Nephron (organoid): ENCODE results near the gene SH3BP2.
A peak's percentile ranks its signal among the peaks of the same experiment; 100 is the strongest.

Experiments used
- H3K27ac Mint-ChIP-seq, 3 experiments: 2 replicates each; pipeline ENCODE4 v1.8.0; 2020; ENCODE audit warnings: mixed read lengths in 3 of 3, mild to moderate bottlenecking in 2 of 3, moderate library complexity in 1 of 3
- H3K27me3 Mint-ChIP-seq: 2 replicates; pipeline ENCODE4 v1.8.0; 2021; ENCODE audit warnings: low read depth, mild to moderate bottlenecking, moderate library complexity, mixed read lengths
- H3K36me3 Mint-ChIP-seq: 2 replicates; pipeline ENCODE4 v1.8.0; 2020; ENCODE audit warnings: low read depth, mixed read lengths
- H3K4me1 Mint-ChIP-seq: 2 replicates; pipeline ENCODE4 v1.8.0; 2020; ENCODE audit warnings: mixed read lengths
- H3K4me3 Mint-ChIP-seq, 3 experiments: 2 replicates each; pipeline ENCODE4 v1.8.0; 2020; ENCODE audit warnings: mild to moderate bottlenecking in 3 of 3, mixed read lengths in 3 of 3, moderate library complexity in 2 of 3
- H3K9me3 Mint-ChIP-seq: 2 replicates; pipeline ENCODE4 v1.8.0; 2020; ENCODE audit warnings: mixed read lengths
- CTCF ChIP-seq, 3 experiments: fragments of 200-600 bp; sonication (generic); IDR thresholded peaks; one replicate each; pipeline ENCODE4 v1.5.0; 2021; ENCODE audit warnings: antibody characterized with exemption in 3 of 3; ENCODE audit not compliant: unreplicated experiment in 3 of 3

Gene SH3BP2

GRCh38 chr4:2863649-2864048 lies 70.8 kb downstream of the SH3BP2 start:
- Mint-ChIP-seq H3K27ac (no peak overlapping the region), H3K36me3 (no peaks in the 10 kb centered on the region), H3K4me1 (peaks cover 84% of the 10 kb centered on the region), H3K27me3 (no peaks in the 10 kb centered on the region), H3K4me3 (no peak overlapping the region), H3K9me3 (no peaks in the 10 kb centered on the region)
- no peak for TF ChIP-seq CTCF (IDR thresholded peaks at IDR 0.05; ENCODE audit: unreplicated experiment in 3 of 3)

GRCh38 chr4:2865196-2865780 lies 72.4 kb downstream of the SH3BP2 start:
- Mint-ChIP-seq H3K27ac (peak overlapping the region; percentile 4 to 85 (median 25)), H3K27me3 (no peaks in the 10 kb centered on the region)

GRCh38 chr4:2866160-2866861 lies 73.4 kb downstream of the SH3BP2 start:
- Mint-ChIP-seq H3K36me3 (peaks cover 3% of the 10 kb centered on the region), H3K4me1 (peaks cover 83% of the 10 kb centered on the region), H3K9me3 (no peaks in the 10 kb centered on the region), H3K4me3 (no peak overlapping the region), H3K27ac (peak overlapping the region in 2 of 3 experiments; percentile 28 to 85), H3K27me3 (no peaks in the 10 kb centered on the region)
- TF ChIP-seq CTCF (IDR thresholded peaks at IDR 0.05; ENCODE audit: unreplicated experiment in 3 of 3) = no peak

More at GRCh38 chr4:2865196-2865780, 72.4 kb downstream of the SH3BP2 start:
- Mint-ChIP-seq H3K4me3 (no peak overlapping the region), H3K4me1 (peaks cover 85% of the 10 kb centered on the region), H3K9me3 (no peaks in the 10 kb centered on the region), H3K36me3 (no peaks in the 10 kb centered on the region)
- TF ChIP-seq CTCF (IDR thresholded peaks at IDR 0.05; ENCODE audit: unreplicated experiment in 3 of 3) = no peak

- Mint-ChIP-seq H3K27ac (peak overlapping the region; percentile 83 to 89 (median 85)), H3K36me3 (peaks cover 6% of the 10 kb centered on the region), H3K4me3 (peak overlapping the region in 1 of 3 experiments; percentile 4), H3K9me3 (no peaks in the 10 kb centered on the region), H3K27me3 (no peaks in the 10 kb centered on the region), H3K4me1 (peaks cover 83% of the 10 kb centered on the region)
- TF ChIP-seq CTCF (IDR thresholded peaks at IDR 0.05; ENCODE audit: unreplicated experiment in 3 of 3) = no peak
Observed at GRCh38 chr4:2866891-2867290, 74.0 kb downstream of the SH3BP2 start.

- Mint-ChIP-seq H3K36me3 (peaks cover 7% of the 10 kb centered on the region), H3K4me1 (peaks cover 75% of the 10 kb centered on the region), H3K27me3 (no peaks in the 10 kb centered on the region), H3K27ac (peak overlapping the region; percentile 83 to 89 (median 85)), H3K4me3 (peak overlapping the region; percentile 24 to 74 (median 62)), H3K9me3 (no peaks in the 10 kb centered on the region)
- no peak for TF ChIP-seq CTCF (IDR thresholded peaks at IDR 0.05; ENCODE audit: unreplicated experiment in 3 of 3)
Observed at GRCh38 chr4:2867758-2868491, 75.0 kb downstream of the SH3BP2 start.
